Liver (tissue), 9 donors: ENCODE results near the gene GNE. TPM values are rescaled to one million over a fixed set of nuclear protein-coding genes. Genes with fewer than 3 reads are reported as not detected.

Experiments used
- DNase-seq: peaks from one replicate; pipeline ENCODE4 v3.0.0-alpha.2; 2017; ENCODE audit warnings: low spot score
- H3K27ac ChIP-seq, 2 donors: one replicate each; pipeline ENCODE4 v1.7.0; 2013; ENCODE audit warnings: inconsistent platforms in 2 of 2, low read length in 2 of 2, control low read depth in 1 of 2, low read depth in 1 of 2, mild to moderate bottlenecking in 1 of 2
- H3K27me3 ChIP-seq, 4 donors: one replicate each; pipeline versions ENCODE4 v1.6.1 to v1.7.0; 2013; ENCODE audit warnings: low read length in 3 of 4, inconsistent platforms in 1 of 4, mild to moderate bottlenecking in 1 of 4, moderate library complexity in 1 of 4; ENCODE audit not compliant: control insufficient read depth in 4 of 4, insufficient read depth in 4 of 4
- H3K36me3 ChIP-seq, 4 donors: one replicate each; pipeline versions ENCODE4 v1.6.1 to v1.7.0; 2013; ENCODE audit warnings: low read length in 3 of 4, mild to moderate bottlenecking in 3 of 4, low read depth in 1 of 4, moderate library complexity in 1 of 4; ENCODE audit not compliant: control insufficient read depth in 4 of 4, insufficient read depth in 3 of 4
- H3K4me1 ChIP-seq, 4 donors: one replicate each; pipeline versions ENCODE4 v1.6.1 to v1.7.0; 2013; ENCODE audit warnings: low read length in 3 of 4, mild to moderate bottlenecking in 3 of 4, moderate library complexity in 1 of 4; ENCODE audit not compliant: control insufficient read depth in 4 of 4, insufficient read depth in 4 of 4
- H3K4me3 ChIP-seq, 3 donors: one replicate each; pipeline versions ENCODE4 v1.6.1 to v1.7.0; 2013; ENCODE audit warnings: low read length in 3 of 3, control low read depth in 1 of 3, low read depth in 1 of 3, mild to moderate bottlenecking in 1 of 3
- H3K9ac ChIP-seq, 2 donors: one replicate each; pipeline ENCODE4 v1.7.0; 2013; ENCODE audit warnings: low read length in 2 of 2, mild to moderate bottlenecking in 2 of 2, moderate library complexity in 2 of 2, control low read depth in 1 of 2, low read depth in 1 of 2
- H3K9me3 ChIP-seq, 4 donors: one replicate each; pipeline versions ENCODE4 v1.6.1 to v1.7.0; 2013; ENCODE audit warnings: low read length in 3 of 4; ENCODE audit not compliant: control insufficient read depth in 4 of 4
- ATF3 ChIP-seq: IDR thresholded peaks from 2 replicates; pipeline ENCODE4 v1.6.1; 2016; ENCODE audit warnings: antibody characterized with exemption
- CTCF ChIP-seq: fragments of 150-350 bp; IDR thresholded peaks from 2 replicates; pipeline ENCODE4 v1.5.1; 2017; ENCODE audit warnings: improper control_type of control experiment, low read depth, low read length; ENCODE audit not compliant: missing input control
- EGR1 ChIP-seq, 2 donors: IDR thresholded peaks; 2 replicates each; pipeline ENCODE4 v1.6.1; 2016 to 2018; ENCODE audit warnings: antibody characterized with exemption in 2 of 2, low read depth in 2 of 2
- FOXA2 ChIP-seq: IDR thresholded peaks from 2 replicates; pipeline ENCODE4 v1.6.1; 2016; ENCODE audit warnings: antibody characterized with exemption
- GABPA ChIP-seq, 2 donors: IDR thresholded peaks in 1 of 2; conservative IDR thresholded peaks in 1 of 2; 2 replicates each; pipeline ENCODE4 v1.6.1; 2016; ENCODE audit warnings: antibody characterized with exemption in 2 of 2, mild to moderate bottlenecking in 1 of 2, moderate library complexity in 1 of 2
- HNF4A ChIP-seq, 2 donors: conservative IDR thresholded peaks; 2 replicates each; pipeline ENCODE4 v1.6.1; 2016; ENCODE audit warnings: antibody characterized with exemption in 2 of 2, mild to moderate bottlenecking in 2 of 2
- HNF4G ChIP-seq: IDR thresholded peaks from 2 replicates; pipeline ENCODE4 v1.6.1; 2016; ENCODE audit warnings: antibody characterized with exemption
- JUND ChIP-seq, 2 donors: IDR thresholded peaks; 2 replicates each; pipeline ENCODE4 v1.6.1; 2016; ENCODE audit warnings: antibody characterized with exemption in 2 of 2
- MAX ChIP-seq: IDR thresholded peaks from 2 replicates; pipeline ENCODE4 v1.6.1; 2016; ENCODE audit warnings: antibody characterized with exemption
- NR2F2 ChIP-seq: IDR thresholded peaks from 2 replicates; pipeline ENCODE4 v1.6.1; 2016; ENCODE audit warnings: antibody characterized with exemption
- RAD21 ChIP-seq, 2 donors: IDR thresholded peaks; 2 replicates each; pipeline ENCODE4 v1.6.1; 2016; ENCODE audit warnings: antibody characterized with exemption in 2 of 2, mild to moderate bottlenecking in 2 of 2
- REST ChIP-seq: IDR thresholded peaks from 2 replicates; pipeline ENCODE4 v1.6.1; 2016; ENCODE audit warnings: antibody characterized with exemption, mild to moderate bottlenecking
- RXRA ChIP-seq, 2 donors: IDR thresholded peaks; 2 replicates each; pipeline ENCODE4 v1.6.1; 2017 to 2018; ENCODE audit warnings: antibody characterized with exemption in 2 of 2, mild to moderate bottlenecking in 1 of 2
- SP1 ChIP-seq: IDR thresholded peaks from 2 replicates; pipeline ENCODE4 v1.6.1; 2018; ENCODE audit warnings: antibody characterized with exemption, mild to moderate bottlenecking
- TAF1 ChIP-seq: conservative IDR thresholded peaks from 2 replicates; pipeline ENCODE4 v1.6.1; 2016; ENCODE audit warnings: antibody characterized with exemption, mild to moderate bottlenecking
- YY1 ChIP-seq: IDR thresholded peaks from 2 replicates; pipeline ENCODE4 v1.6.1; 2016; ENCODE audit warnings: antibody characterized with exemption, mild to moderate bottlenecking
- ZBTB33 ChIP-seq: IDR thresholded peaks from 2 replicates; pipeline ENCODE4 v1.6.1; 2016; ENCODE audit warnings: antibody characterized with exemption
- WGBS: extraction: QIAGEN DNeasy Blood & Tissue Kit; methylation state at CpG from one replicate; pipeline ENCODE4 v1.1.7; 2013; 5-methylcytosine and 5-hydroxymethylcytosine counted together
- polyA plus RNA-seq, 2 donors: library from polyadenylated mRNA; stranded (reverse) in 1 of 2; unstranded in 1 of 2; fragments of 200-250 nt in 1 of 2; fragments of >200 nt in 1 of 2; fragmentation: Nextera tagmentation in 1 of 2; extraction: Ambion mirVana in 1 of 2; gene quantifications; one replicate each; pipeline versions ENCODE4 v1.2.1 to v1.2.3, GENCODE V29; 2013 to 2015
- total RNA-seq, 2 donors: library from RNA; depleted of rRNA; stranded (reverse); fragments of >200 nt; gene quantifications; one replicate each; pipeline ENCODE4 v1.2.3, GENCODE V29; 2014
- donor health status: healthy.
- donor health status: healthy.
- donor health status: healthy.
- donor health status: healthy.
- donor health status: healthy.

The GNE gene
- total and polyA plus RNA-seq, 4 donors: 21.8 to 177 (median 38.1) TPM

GRCh38 chr9:36213989-36214388 lies 44.3 kb downstream of the GNE start (continued):
- no peak for TF ChIP-seq ZBTB33
- TF ChIP-seq TAF1: no peak
- no peak for TF ChIP-seq HNF4A (conservative IDR thresholded peaks at IDR 0.05)
- no peak for TF ChIP-seq RXRA (IDR thresholded peaks at IDR 0.05)
- TF ChIP-seq HNF4G: no peak
- no peak for TF ChIP-seq EGR1 (IDR thresholded peaks at IDR 0.05; ENCODE audit: low read depth in 2 of 2)

GRCh38 chr9:36213387-36213786 lies 44.9 kb downstream of the GNE start:
- TF ChIP-seq FOXA2 (no peak), ZBTB33 (no peak), SP1 (no peak), RXRA (IDR thresholded peaks at IDR 0.05) (no peak), HNF4G (no peak), NR2F2 (no peak), CTCF (no peak), ATF3 (no peak)
- 93% methylated on average over 4 of the region's 4 CpGs for WGBS
- H3K9me3 ChIP-seq: no peaks in the 10 kb centered on the region
- no peak overlapping the region for H3K4me3 ChIP-seq
- H3K27me3 ChIP-seq: no peaks in the 10 kb centered on the region
- peaks cover 0 to 5% (median 0%) of the 10 kb centered on the region in 4 donors for H3K4me1 ChIP-seq
- H3K27ac ChIP-seq: no peak overlapping the region
- H3K36me3 ChIP-seq: peaks cover 5 to 69% (median 51%) of the 10 kb centered on the region in 4 donors
- no peak for DNase-seq
- H3K9ac ChIP-seq: no peak overlapping the region

GRCh38 chr9:36211510-36211909 lies 46.7 kb downstream of the GNE start:
- Histone ChIP-seq H3K9ac (no peak overlapping the region), H3K4me1 (peaks cover 2 to 15% (median 6%) of the 10 kb centered on the region in 4 donors), H3K27ac (no peak overlapping the region), H3K27me3 (no peaks in the 10 kb centered on the region), H3K4me3 (no peak overlapping the region), H3K36me3 (peaks cover 5 to 54% (median 42%) of the 10 kb centered on the region in 4 donors), H3K9me3 (no peaks in the 10 kb centered on the region)
- no peak for DNase-seq
- 78% methylated on average over 7 of the region's 7 CpGs for WGBS
- TF ChIP-seq SP1 (no peak), ZBTB33 (no peak), HNF4G (no peak), MAX (no peak), HNF4A (conservative IDR thresholded peaks at IDR 0.05) (no peak), JUND (IDR thresholded peaks at IDR 0.05) (no peak), RAD21 (IDR thresholded peaks at IDR 0.05) (no peak), TAF1 (no peak), REST (no peak), YY1 (no peak), RXRA (IDR thresholded peaks at IDR 0.05) (no peak), EGR1 (IDR thresholded peaks at IDR 0.05; ENCODE audit: low read depth in 2 of 2) (no peak), FOXA2 (no peak), ATF3 (no peak), NR2F2 (no peak), GABPA (IDR thresholded peaks at IDR 0.05 in 1 of 2, conservative IDR thresholded peaks at IDR 0.05 in 1 of 2) (no peak)
